ENCODE results near the gene IGF2BP2.

IGF2BP2 gene

GRCh38 chr3:185717121-185717520, 107.7 kb downstream of the IGF2BP2 start:
- Histone ChIP-seq H2AFZ (ENCODE audit: low read length) (no peak overlapping the region), H2BK15ac (ENCODE audit: low read length) (no peak overlapping the region), H3K36me3 (replicated peaks in 1 of 2; ENCODE audit: control insufficient read depth in 2 of 2, insufficient read depth in 2 of 2, low read length in 2 of 2) (peaks cover 3 to 7% of the 10 kb centered on the region in 2 donors), H3K23ac (ENCODE audit: low read depth, low read length, poor library complexity) (no peak overlapping the region), H3K79me1 (ENCODE audit: low read depth, low read length) (peaks cover 21% of the 10 kb centered on the region), H2BK12ac (ENCODE audit: low read length) (no peak overlapping the region), H3K27ac (replicated peaks; ENCODE audit: low read length) (peak overlapping the region; percentile 41), H3K9ac (ENCODE audit: low read depth, low read length, poor library complexity) (no peak overlapping the region), H2BK5ac (ENCODE audit: low read length) (no peak overlapping the region), H4K8ac (ENCODE audit: low read depth, low read length) (no peak overlapping the region), H4K91ac (ENCODE audit: low read depth, low read length, poor library complexity) (no peak overlapping the region), H2AK5ac (ENCODE audit: low read depth, low read length) (no peak overlapping the region), H2BK120ac (ENCODE audit: low read depth, low read length) (no peak overlapping the region), H3K4me3 (ENCODE audit: low read length in 2 of 2) (no peak overlapping the region), H3K18ac (ENCODE audit: low read length) (peak overlapping the region; percentile 29), H3K4me1 (ENCODE audit: control insufficient read depth in 2 of 2, insufficient read depth in 1 of 2, low read depth in 1 of 2, low read length in 2 of 2) (peaks cover 21 to 24% of the 10 kb centered on the region in 2 donors), H3K27me3 (ENCODE audit: control insufficient read depth in 3 of 3, insufficient read depth in 3 of 3, low read depth in 1 of 3, low read length in 3 of 3) (no peaks in the 10 kb centered on the region), H3K9me3 (replicated peaks in 1 of 2; ENCODE audit: control insufficient read depth in 2 of 2, insufficient read depth in 1 of 2, low read depth in 1 of 2, low read length in 2 of 2) (no peaks in the 10 kb centered on the region), H3K14ac (ENCODE audit: low read length) (no peak overlapping the region), H3K4me2 (ENCODE audit: insufficient read depth, low read length, poor library complexity, severe bottlenecking) (no peak overlapping the region), H3K4ac (ENCODE audit: low read length) (no peak overlapping the region)
- no peak for DNase-seq (ENCODE audit: low spot score)
- no CpG with 5 or more reads among the region's 4 CpGs for WGBS, 2 donors (ENCODE audit: extremely low coverage in 2 of 2, insufficient read length in 2 of 2, insufficient replicate concordance in 1 of 2)

- Histone ChIP-seq H2AFZ (ENCODE audit: low read length) (no peak overlapping the region), H3K4me2 (ENCODE audit: insufficient read depth, low read length, poor library complexity, severe bottlenecking) (no peak overlapping the region), H4K91ac (ENCODE audit: low read depth, low read length, poor library complexity) (no peak overlapping the region), H2BK15ac (ENCODE audit: low read length) (no peak overlapping the region), H3K9me3 (replicated peaks in 1 of 2; ENCODE audit: control insufficient read depth in 2 of 2, insufficient read depth in 1 of 2, low read depth in 1 of 2, low read length in 2 of 2) (no peaks in the 10 kb centered on the region), H4K8ac (ENCODE audit: low read depth, low read length) (no peak overlapping the region), H3K23ac (ENCODE audit: low read depth, low read length, poor library complexity) (peak overlapping the region; percentile 3), H2BK12ac (ENCODE audit: low read length) (no peak overlapping the region), H3K4me1 (ENCODE audit: control insufficient read depth in 2 of 2, insufficient read depth in 1 of 2, low read depth in 1 of 2, low read length in 2 of 2) (peaks cover 22 to 28% of the 10 kb centered on the region in 2 donors), H3K27me3 (ENCODE audit: control insufficient read depth in 3 of 3, insufficient read depth in 3 of 3, low read depth in 1 of 3, low read length in 3 of 3) (no peaks in the 10 kb centered on the region), H2BK120ac (ENCODE audit: low read depth, low read length) (no peak overlapping the region), H3K4ac (ENCODE audit: low read length) (no peak overlapping the region), H3K27ac (replicated peaks; ENCODE audit: low read length) (peak overlapping the region; percentile 41), H3K9ac (ENCODE audit: low read depth, low read length, poor library complexity) (peak overlapping the region; percentile 38), H3K79me1 (ENCODE audit: low read depth, low read length) (peaks cover 21% of the 10 kb centered on the region), H3K14ac (ENCODE audit: low read length) (no peak overlapping the region), H2AK5ac (ENCODE audit: low read depth, low read length) (no peak overlapping the region), H3K4me3 (ENCODE audit: low read length in 2 of 2) (no peak overlapping the region), H3K18ac (ENCODE audit: low read length) (peak overlapping the region; percentile 31), H2BK5ac (ENCODE audit: low read length) (no peak overlapping the region), H3K36me3 (replicated peaks in 1 of 2; ENCODE audit: control insufficient read depth in 2 of 2, insufficient read depth in 2 of 2, low read length in 2 of 2) (peaks cover 3 to 7% of the 10 kb centered on the region in 2 donors)
- WGBS, 2 donors (ENCODE audit: extremely low coverage in 2 of 2, insufficient read length in 2 of 2, insufficient replicate concordance in 1 of 2) = no CpG with 5 or more reads among the region's 8 CpGs
- no peak for DNase-seq (ENCODE audit: low spot score)
These were observed 108.3 kb downstream of the IGF2BP2 start for GRCh38 chr3:185716436-185717108.

GRCh38 chr3:185715091-185715490, 109.8 kb downstream of the IGF2BP2 start:
- Histone ChIP-seq H3K9ac (ENCODE audit: low read depth, low read length, poor library complexity) (no peak overlapping the region), H3K9me3 (replicated peaks in 1 of 2; ENCODE audit: control insufficient read depth in 2 of 2, insufficient read depth in 1 of 2, low read depth in 1 of 2, low read length in 2 of 2) (no peaks in the 10 kb centered on the region), H3K4ac (ENCODE audit: low read length) (no peak overlapping the region), H3K14ac (ENCODE audit: low read length) (no peak overlapping the region), H3K79me1 (ENCODE audit: low read depth, low read length) (peaks cover 14% of the 10 kb centered on the region), H2BK12ac (ENCODE audit: low read length) (no peak overlapping the region), H4K91ac (ENCODE audit: low read depth, low read length, poor library complexity) (no peak overlapping the region), H3K4me2 (ENCODE audit: insufficient read depth, low read length, poor library complexity, severe bottlenecking) (peak overlapping the region; percentile 29), H2BK5ac (ENCODE audit: low read length) (no peak overlapping the region), H3K27ac (replicated peaks; ENCODE audit: low read length) (peak overlapping the region; percentile 85), H2AFZ (ENCODE audit: low read length) (no peak overlapping the region), H3K4me1 (ENCODE audit: control insufficient read depth in 2 of 2, insufficient read depth in 1 of 2, low read depth in 1 of 2, low read length in 2 of 2) (peaks cover 27 to 32% of the 10 kb centered on the region in 2 donors), H3K27me3 (ENCODE audit: control insufficient read depth in 3 of 3, insufficient read depth in 3 of 3, low read depth in 1 of 3, low read length in 3 of 3) (no peaks in the 10 kb centered on the region), H3K36me3 (replicated peaks in 1 of 2; ENCODE audit: control insufficient read depth in 2 of 2, insufficient read depth in 2 of 2, low read length in 2 of 2) (no peaks in the 10 kb centered on the region), H4K8ac (ENCODE audit: low read depth, low read length) (no peak overlapping the region), H2BK120ac (ENCODE audit: low read depth, low read length) (no peak overlapping the region), H2BK15ac (ENCODE audit: low read length) (no peak overlapping the region), H2AK5ac (ENCODE audit: low read depth, low read length) (no peak overlapping the region), H3K4me3 (ENCODE audit: low read length in 2 of 2) (no peak overlapping the region), H3K18ac (ENCODE audit: low read length) (peak overlapping the region; percentile 92), H3K23ac (ENCODE audit: low read depth, low read length, poor library complexity) (no peak overlapping the region)
- peak; percentile 50 for DNase-seq (ENCODE audit: low spot score)
- WGBS, 2 donors (ENCODE audit: extremely low coverage in 2 of 2, insufficient read length in 2 of 2, insufficient replicate concordance in 1 of 2) = no CpG with 5 or more reads among the region's 8 CpGs

GRCh38 chr3:185714085-185714484, 110.8 kb downstream of the IGF2BP2 start:
- Histone ChIP-seq H3K79me1 (ENCODE audit: low read depth, low read length) (peaks cover 14% of the 10 kb centered on the region), H2BK120ac (ENCODE audit: low read depth, low read length) (no peak overlapping the region), H3K18ac (ENCODE audit: low read length) (no peak overlapping the region), H2AK5ac (ENCODE audit: low read depth, low read length) (no peak overlapping the region), H3K9me3 (replicated peaks in 1 of 2; ENCODE audit: control insufficient read depth in 2 of 2, insufficient read depth in 1 of 2, low read depth in 1 of 2, low read length in 2 of 2) (no peaks in the 10 kb centered on the region), H3K14ac (ENCODE audit: low read length) (no peak overlapping the region), H3K27ac (replicated peaks; ENCODE audit: low read length) (no peak overlapping the region), H2AFZ (ENCODE audit: low read length) (no peak overlapping the region), H3K23ac (ENCODE audit: low read depth, low read length, poor library complexity) (no peak overlapping the region), H4K8ac (ENCODE audit: low read depth, low read length) (no peak overlapping the region), H3K4me3 (ENCODE audit: low read length in 2 of 2) (no peak overlapping the region), H3K9ac (ENCODE audit: low read depth, low read length, poor library complexity) (no peak overlapping the region), H3K4ac (ENCODE audit: low read length) (no peak overlapping the region), H3K27me3 (ENCODE audit: control insufficient read depth in 3 of 3, insufficient read depth in 3 of 3, low read depth in 1 of 3, low read length in 3 of 3) (no peaks in the 10 kb centered on the region), H3K36me3 (replicated peaks in 1 of 2; ENCODE audit: control insufficient read depth in 2 of 2, insufficient read depth in 2 of 2, low read length in 2 of 2) (no peaks in the 10 kb centered on the region), H3K4me1 (ENCODE audit: control insufficient read depth in 2 of 2, insufficient read depth in 1 of 2, low read depth in 1 of 2, low read length in 2 of 2) (peaks cover 27 to 36% of the 10 kb centered on the region in 2 donors), H2BK5ac (ENCODE audit: low read length) (no peak overlapping the region), H4K91ac (ENCODE audit: low read depth, low read length, poor library complexity) (no peak overlapping the region), H2BK15ac (ENCODE audit: low read length) (no peak overlapping the region), H2BK12ac (ENCODE audit: low read length) (no peak overlapping the region), H3K4me2 (ENCODE audit: insufficient read depth, low read length, poor library complexity, severe bottlenecking) (no peak overlapping the region)
- WGBS, 2 donors (ENCODE audit: extremely low coverage in 2 of 2, insufficient read length in 2 of 2, insufficient replicate concordance in 1 of 2) = 100% methylated on average over 1 of the region's 2 CpGs; no CpG with 5 or more reads in 1 of the 2 donors
- no peak for DNase-seq (ENCODE audit: low spot score)

All from neuronal stem cell (in vitro differentiated cells).